Keratinocyte (primary cell): ENCODE results near the gene CFAP53. TPM values are rescaled to one million over a fixed set of nuclear protein-coding genes. Genes with fewer than 3 reads are reported as not detected.
A peak's percentile ranks its signal among the peaks of the same experiment; 100 is the strongest.

Experiments used
- DNase-seq: peaks from one replicate; pipeline ENCODE4 v3.0.0-alpha.2; 2011; ENCODE audit warnings: low read depth, missing footprints, low spot score
- FAIRE-seq: peaks from 2 replicates; lab custom pipeline; 2011; peaks lifted over from hg19 to GRCh38; lab: Jason Lieb, UNC
- H2AFZ ChIP-seq: 2 replicates; pipeline ENCODE4 v1.6.0; 2012; ENCODE audit warnings: low read length, control low read depth, inconsistent platforms; ENCODE audit not compliant: control insufficient read depth
- H3K27ac ChIP-seq: 2 replicates; pipeline ENCODE4 v1.5.1; 2011; ENCODE audit warnings: low read length; ENCODE audit not compliant: control insufficient read depth, insufficient read depth
- H3K27me3 ChIP-seq: 3 replicates; pipeline ENCODE4 v1.6.0; 2011; ENCODE audit warnings: low read length; ENCODE audit not compliant: control insufficient read depth, insufficient read depth; ENCODE audit errors: extremely low read depth
- H3K36me3 ChIP-seq, 2 experiments: 2 replicates in 1 of 2; 3 replicates in 1 of 2; pipeline ENCODE4 v1.5.1; 2011; ENCODE audit warnings: low read length in 2 of 2, mild to moderate bottlenecking in 1 of 2; ENCODE audit not compliant: control insufficient read depth in 2 of 2, insufficient read depth in 2 of 2; ENCODE audit errors: extremely low read depth in 1 of 2
- H3K4me1 ChIP-seq: 3 replicates; pipeline ENCODE4 v1.5.1; 2011; ENCODE audit warnings: low read length; ENCODE audit not compliant: control insufficient read depth, insufficient read depth; ENCODE audit errors: extremely low read depth
- H3K4me2 ChIP-seq: 3 replicates; pipeline ENCODE4 v1.6.0; 2011; ENCODE audit warnings: low read depth, low read length; ENCODE audit not compliant: control insufficient read depth, insufficient read depth; ENCODE audit errors: extremely low read depth
- H3K4me3 ChIP-seq, 3 experiments: fragments of 200-600 bp in 1 of 3; sonication (generic) in 1 of 3; 2 replicates in 2 of 3; 3 replicates in 1 of 3; pipeline ENCODE4 v1.5.1; 2011 to 2016; ENCODE audit warnings: low read length in 3 of 3, mild to moderate bottlenecking in 3 of 3, control low read depth in 2 of 3, inconsistent platforms in 1 of 3, low read depth in 1 of 3, mixed read lengths in 1 of 3, mixed run types in 1 of 3, moderate library complexity in 1 of 3; ENCODE audit not compliant: control insufficient read depth in 2 of 3, insufficient read depth in 2 of 3; ENCODE audit errors: extremely low read depth in 1 of 3
- H3K79me2 ChIP-seq: 2 replicates; pipeline ENCODE4 v1.6.0; 2012; ENCODE audit warnings: low read length; ENCODE audit not compliant: control insufficient read depth, insufficient read depth
- H3K9ac ChIP-seq: 3 replicates; pipeline ENCODE4 v1.6.0; 2011; ENCODE audit warnings: low read length; ENCODE audit not compliant: control insufficient read depth, insufficient read depth; ENCODE audit errors: extremely low read depth
- H3K9me1 ChIP-seq: 3 replicates; pipeline ENCODE4 v1.6.0; 2011; ENCODE audit warnings: low read length; ENCODE audit not compliant: control insufficient read depth, insufficient read depth; ENCODE audit errors: extremely low read depth
- H3K9me3 ChIP-seq: 2 replicates; pipeline ENCODE4 v1.5.1; 2012; ENCODE audit warnings: low read depth, low read length; ENCODE audit not compliant: control insufficient read depth
- H4K20me1 ChIP-seq: 3 replicates; pipeline ENCODE4 v1.6.0; 2011; ENCODE audit warnings: low read length; ENCODE audit not compliant: control insufficient read depth, insufficient read depth; ENCODE audit errors: extremely low read depth
- EZH2 ChIP-seq: IDR thresholded peaks from one replicate; pipeline ENCODE4 v1.6.1; 2012; ENCODE audit warnings: inconsistent platforms, mild to moderate bottlenecking, low read length, moderate library complexity
- dilution Hi-C: fragments of 300-500 bp; cut with MboI; formaldehyde crosslinking; loops from one replicate; pipeline ENCODE4 v1.7.0; 2020; ENCODE audit warnings: low sequenced_read_pairs; ENCODE audit not compliant: extremely low pct_ligation_motif_present
- polyA plus RNA-seq, 5 experiments: library from polyadenylated mRNA; depleted of rRNA in 3 of 5; stranded (reverse) in 3 of 5; stranded (forward) in 1 of 5; unstranded in 1 of 5; fragments of >200 nt; gene quantifications; 1 replicate in 1 of 5; 2 replicates in 3 of 5; 3 replicates in 1 of 5; pipeline versions ENCODE4 v1.2.1 to v1.2.3, GENCODE V29; 2011 to 2012; ENCODE audit warnings: missing spikeins in 2 of 5, low read depth in 1 of 5, low replicate concordance in 1 of 5
- TF ChIP-seq, protein P1 (sequence below), 3 experiments: IDR thresholded peaks in 1 of 3; conservative IDR thresholded peaks in 1 of 3; optimal IDR thresholded peaks in 1 of 3; 2 replicates in 2 of 3; 3 replicates in 1 of 3; pipeline versions ENCODE3 to v1.5.1; 2011; ENCODE audit warnings: low read length in 3 of 3, mild to moderate bottlenecking in 3 of 3, moderate library complexity in 2 of 3, control low read depth in 1 of 3, inconsistent platforms in 1 of 3; ENCODE audit not compliant: insufficient read depth in 2 of 3; ENCODE audit errors: extremely low read depth in 1 of 3

Gene CFAP53
- polyA plus RNA-seq, 1 donor (not counting 4 experiments of a cell fraction or from before 2014, with no cell fraction given): 0.59 TPM

DNA sequence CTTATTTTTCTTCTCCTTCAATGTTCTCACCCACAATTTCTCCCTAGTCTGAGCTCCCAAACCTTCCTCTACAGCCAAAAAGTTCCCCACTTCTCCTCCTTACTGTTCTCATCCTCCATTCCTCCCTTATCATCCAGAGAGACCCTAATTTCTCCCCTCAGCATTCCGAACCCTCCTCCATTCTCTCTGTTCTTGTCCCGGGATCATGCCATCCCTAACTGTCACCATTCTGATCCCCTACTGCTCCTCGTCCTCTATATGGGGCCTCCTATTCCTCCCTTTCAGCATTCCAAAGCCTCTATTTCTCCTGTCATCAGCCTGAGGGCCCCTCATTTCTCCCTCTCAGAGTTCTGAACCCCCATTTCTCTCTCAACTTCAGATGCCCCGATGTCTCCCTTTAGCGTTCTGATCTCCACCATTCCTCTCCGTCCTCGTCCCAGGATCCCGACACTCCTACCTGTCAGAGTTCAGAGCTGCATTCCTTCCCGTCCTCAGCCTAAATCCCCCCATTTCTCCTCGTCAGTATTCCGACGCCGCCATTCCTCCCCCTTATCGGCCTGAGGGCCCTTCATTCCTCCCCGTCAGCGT, 14.5 kb upstream of the CFAP53 start:
- Histone ChIP-seq H3K9me1 (peaks cover 3% of the 10 kb centered on the region), H2AFZ (peak overlapping the region; percentile 89), H3K4me2 (peak overlapping the region; percentile 81), H3K79me2 (peaks cover 61% of the 10 kb centered on the region), H3K4me3 (peak overlapping the region; percentile 85 to 100 (median 99)), H3K36me3 (peaks cover 29 to 60% of the 10 kb centered on the region in 2 experiments), H3K9me3 (no peaks in the 10 kb centered on the region), H3K9ac (peak overlapping the region; percentile 99), H3K27ac (peak overlapping the region; percentile 98), H4K20me1 (no peaks in the 10 kb centered on the region), H3K4me1 (peaks cover 57% of the 10 kb centered on the region), H3K27me3 (no peaks in the 10 kb centered on the region)
- dilution Hi-C loops: no loop called here
- FAIRE-seq (no peak), DNase-seq (no peak)
- no peak for TF ChIP-seq EZH2
- TF ChIP-seq, protein P1, sequence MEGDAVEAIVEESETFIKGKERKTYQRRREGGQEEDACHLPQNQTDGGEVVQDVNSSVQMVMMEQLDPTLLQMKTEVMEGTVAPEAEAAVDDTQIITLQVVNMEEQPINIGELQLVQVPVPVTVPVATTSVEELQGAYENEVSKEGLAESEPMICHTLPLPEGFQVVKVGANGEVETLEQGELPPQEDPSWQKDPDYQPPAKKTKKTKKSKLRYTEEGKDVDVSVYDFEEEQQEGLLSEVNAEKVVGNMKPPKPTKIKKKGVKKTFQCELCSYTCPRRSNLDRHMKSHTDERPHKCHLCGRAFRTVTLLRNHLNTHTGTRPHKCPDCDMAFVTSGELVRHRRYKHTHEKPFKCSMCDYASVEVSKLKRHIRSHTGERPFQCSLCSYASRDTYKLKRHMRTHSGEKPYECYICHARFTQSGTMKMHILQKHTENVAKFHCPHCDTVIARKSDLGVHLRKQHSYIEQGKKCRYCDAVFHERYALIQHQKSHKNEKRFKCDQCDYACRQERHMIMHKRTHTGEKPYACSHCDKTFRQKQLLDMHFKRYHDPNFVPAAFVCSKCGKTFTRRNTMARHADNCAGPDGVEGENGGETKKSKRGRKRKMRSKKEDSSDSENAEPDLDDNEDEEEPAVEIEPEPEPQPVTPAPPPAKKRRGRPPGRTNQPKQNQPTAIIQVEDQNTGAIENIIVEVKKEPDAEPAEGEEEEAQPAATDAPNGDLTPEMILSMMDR (optimal IDR thresholded peaks at IDR 0.05 in 1 of 3, IDR thresholded peaks at IDR 0.05 in 1 of 3, conservative IDR thresholded peaks at IDR 0.05 in 1 of 3; ENCODE audit: extremely low read depth in 1 of 3, insufficient read depth in 2 of 3, low read length in 3 of 3): no peak

DNA sequence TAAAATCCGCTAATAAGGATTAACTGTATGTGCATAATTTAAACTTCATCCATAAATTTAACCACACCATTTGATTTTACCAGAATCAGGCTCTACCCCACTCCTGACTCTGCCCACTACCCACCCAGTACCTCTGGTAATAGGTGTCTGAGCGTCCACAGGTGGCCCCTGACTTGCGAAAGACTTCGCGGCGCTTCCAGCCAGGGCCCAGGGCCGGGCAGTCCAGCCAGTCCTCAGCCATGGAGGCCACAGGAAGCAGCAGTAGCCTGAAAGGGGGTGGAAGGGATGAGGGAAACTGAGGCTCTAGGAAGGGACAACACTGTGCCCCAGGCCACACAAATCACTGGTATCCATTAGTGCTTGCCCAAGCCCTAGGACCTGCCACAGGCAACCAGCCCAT, 13.5 kb upstream of the CFAP53 start:
- Histone ChIP-seq H3K36me3 (peaks cover 32 to 62% of the 10 kb centered on the region in 2 experiments), H3K79me2 (peaks cover 60% of the 10 kb centered on the region), H3K9ac (peak overlapping the region; percentile 99), H3K4me1 (peaks cover 47% of the 10 kb centered on the region), H3K27me3 (no peaks in the 10 kb centered on the region), H3K27ac (peak overlapping the region; percentile 98), H2AFZ (no peak overlapping the region), H3K4me2 (peak overlapping the region; percentile 81), H3K9me3 (no peaks in the 10 kb centered on the region), H3K9me1 (peaks cover 3% of the 10 kb centered on the region), H4K20me1 (no peaks in the 10 kb centered on the region), H3K4me3 (peak overlapping the region; percentile 85 to 100 (median 99))
- TF ChIP-seq EZH2: no peak
- TF ChIP-seq, protein P1 (optimal IDR thresholded peaks at IDR 0.05 in 1 of 3, IDR thresholded peaks at IDR 0.05 in 1 of 3, conservative IDR thresholded peaks at IDR 0.05 in 1 of 3; ENCODE audit: extremely low read depth in 1 of 3, insufficient read depth in 2 of 3, low read length in 3 of 3): no peak
- no peak for DNase-seq
- dilution Hi-C loops: no loop called here
- FAIRE-seq: no peak
